Endothelial cell of umbilical vein (primary cell): Measurements from ENCODE around the gene ARPC5L. TPM values are rescaled to one million over a fixed set of nuclear protein-coding genes. Genes with fewer than 3 reads are reported as not detected.

Experiments used
- BruUV-seq: library from RNA; stranded (reverse); fragments of 400-500 nt; replicated peaks from 2 replicates; lab custom pipeline; 2021; lab: Mats Ljungman, UMichigan
- CTCF ChIA-PET: fragments of 300-600, 350-600 bp; sonication (Branson Sonifier 250); formaldehyde crosslinking; loops from one replicate; lab custom pipeline; 2021; ENCODE audit warnings: antibody characterized with exemption, inconsistent platforms; lab: Charles Lee
- POLR2A ChIA-PET: fragments of 300-600, 350-600 bp; sonication (Branson Sonifier 250); formaldehyde crosslinking; loops from one replicate; lab custom pipeline; 2021; ENCODE audit warnings: antibody characterized with exemption, inconsistent platforms; lab: Charles Lee
- DNase-seq: peaks from one replicate; pipeline ENCODE4 v3.0.0-alpha.2; 2011; ENCODE audit warnings: low read depth, low spot score
- FAIRE-seq: peaks from 2 replicates; lab custom pipeline; 2011; peaks lifted over from hg19 to GRCh38; lab: Jason Lieb, UNC
- H2AFZ ChIP-seq: 2 replicates; pipeline ENCODE4 v1.6.0; 2012; ENCODE audit warnings: low read depth, low read length, control low read depth, inconsistent platforms
- H3K27ac ChIP-seq: 2 replicates; pipeline ENCODE4 v1.5.1; 2011; ENCODE audit warnings: low read depth, mild to moderate bottlenecking, control low read depth, low read length, moderate library complexity; ENCODE audit not compliant: insufficient read depth
- H3K27me3 ChIP-seq, 2 experiments: 2 replicates each; pipeline versions ENCODE4 v1.6.0 to v1.6.1; 2011; ENCODE audit warnings: low read length in 2 of 2, mixed read lengths in 1 of 2; ENCODE audit not compliant: control insufficient read depth in 2 of 2, insufficient read depth in 2 of 2
- H3K36me3 ChIP-seq, 2 experiments: 2 replicates in 1 of 2; 3 replicates in 1 of 2; pipeline ENCODE4 v1.5.1; 2011; ENCODE audit warnings: low read length in 2 of 2, mild to moderate bottlenecking in 1 of 2, moderate library complexity in 1 of 2; ENCODE audit not compliant: control insufficient read depth in 2 of 2, insufficient read depth in 2 of 2; ENCODE audit errors: extremely low read depth in 1 of 2
- H3K4me1 ChIP-seq: 3 replicates; pipeline ENCODE4 v1.5.1; 2011; ENCODE audit warnings: mild to moderate bottlenecking, low read length; ENCODE audit not compliant: control insufficient read depth, insufficient read depth; ENCODE audit errors: extremely low read depth
- H3K4me2 ChIP-seq: 2 replicates; pipeline ENCODE4 v1.6.1; 2011; ENCODE audit warnings: low read length, control low read depth, mixed read lengths; ENCODE audit not compliant: insufficient read depth
- H3K4me3 ChIP-seq, 3 experiments: fragments of 200-600 bp in 1 of 3; sonication (generic), shearing (Covaris generic) in 1 of 3; replicated peaks in 1 of 3; 2 replicates each; pipeline ENCODE4 v1.5.1; 2011 to 2016; ENCODE audit warnings: control low read depth in 3 of 3, low read length in 3 of 3, mild to moderate bottlenecking in 2 of 3, inconsistent platforms in 1 of 3, low read depth in 1 of 3, moderate library complexity in 1 of 3; ENCODE audit not compliant: insufficient read depth in 1 of 3
- H3K79me2 ChIP-seq: 2 replicates; pipeline ENCODE4 v1.6.0; 2012; ENCODE audit warnings: low read length, inconsistent platforms; ENCODE audit not compliant: control insufficient read depth, insufficient read depth
- H3K9ac ChIP-seq: replicated peaks from 2 replicates; pipeline ENCODE3; 2011; ENCODE audit warnings: low read length, control low read depth; ENCODE audit not compliant: insufficient read depth; ENCODE audit errors: extremely low read depth
- H3K9me1 ChIP-seq: replicated peaks from 3 replicates; pipeline ENCODE4 v1.6.0; 2011; ENCODE audit warnings: mild to moderate bottlenecking, low read length; ENCODE audit not compliant: control insufficient read depth, insufficient read depth; ENCODE audit errors: extremely low read depth
- H3K9me3 ChIP-seq: replicated peaks from 2 replicates; pipeline ENCODE4 v1.5.1; 2012; ENCODE audit warnings: low read length, inconsistent platforms; ENCODE audit not compliant: control insufficient read depth, insufficient read depth
- H4K20me1 ChIP-seq: replicated peaks from 2 replicates; pipeline ENCODE3; 2011; ENCODE audit warnings: mild to moderate bottlenecking, low read length; ENCODE audit not compliant: control insufficient read depth, insufficient read depth; ENCODE audit errors: extremely low read depth
- FOS ChIP-seq: IDR thresholded peaks from 2 replicates; pipeline ENCODE4 v1.6.1; 2011; ENCODE audit warnings: mild to moderate bottlenecking, low read length, moderate library complexity, borderline replicate concordance; ENCODE audit not compliant: insufficient read depth
- POLR2A ChIP-seq: IDR thresholded peaks from 2 replicates; pipeline ENCODE4 v1.6.1; 2012; ENCODE audit warnings: low read depth, mild to moderate bottlenecking, control low read depth, low read length
- POLR2AphosphoS5 ChIP-seq: IDR thresholded peaks from 2 replicates; pipeline ENCODE4 v1.6.1; 2012; ENCODE audit warnings: low read depth, mild to moderate bottlenecking, control low read depth, low read length, moderate library complexity; ENCODE audit not compliant: insufficient read depth
- dilution Hi-C: fragments of 300-500 bp; cut with MboI; formaldehyde crosslinking; loops from one replicate; pipeline ENCODE4 v1.15.0; 2019; ENCODE audit warnings: low sequenced_read_pairs; ENCODE audit not compliant: extremely low pct_ligation_motif_present
- intact Hi-C: fragments of 100-400 bp; cut with micrococcal nuclease; formaldehyde crosslinking; loops from one replicate; pipeline ENCODE4 v1.10.0; 2022
- polyA plus RNA-seq, 4 experiments: library from polyadenylated mRNA; depleted of rRNA in 3 of 4; stranded (reverse) in 3 of 4; unstranded in 1 of 4; fragments of >200 nt; gene quantifications; 2 replicates each; pipeline versions ENCODE4 v1.2.1 to v1.2.3, GENCODE V29; 2011 to 2012; ENCODE audit warnings: missing spikeins in 1 of 4
- total RNA-seq: library from RNA; stranded (reverse); gene quantifications from 2 replicates; pipeline ENCODE4 v1.2.3, GENCODE V29; 2021
- TF ChIP-seq, protein P1 (sequence below): IDR thresholded peaks from 2 replicates; pipeline ENCODE4 v1.6.1; 2011; ENCODE audit not compliant: insufficient read depth, insufficient read length
- TF ChIP-seq, protein P2 (sequence below), 2 donors: IDR thresholded peaks; 1 replicate in 1 of 2; 2 replicates in 1 of 2; pipeline ENCODE4 v1.5.1; 2011; ENCODE audit warnings: low read length in 2 of 2, mild to moderate bottlenecking in 2 of 2, moderate library complexity in 2 of 2, control low read depth in 1 of 2, inconsistent platforms in 1 of 2, low read depth in 1 of 2; ENCODE audit not compliant: insufficient read depth in 1 of 2; ENCODE audit errors: extremely low read depth in 1 of 2

ARPC5L gene
- total and polyA plus RNA-seq, 2 donors (not counting 3 experiments of a cell fraction or from before 2014, with no cell fraction given): 60.7 to 68.1 TPM

DNA sequence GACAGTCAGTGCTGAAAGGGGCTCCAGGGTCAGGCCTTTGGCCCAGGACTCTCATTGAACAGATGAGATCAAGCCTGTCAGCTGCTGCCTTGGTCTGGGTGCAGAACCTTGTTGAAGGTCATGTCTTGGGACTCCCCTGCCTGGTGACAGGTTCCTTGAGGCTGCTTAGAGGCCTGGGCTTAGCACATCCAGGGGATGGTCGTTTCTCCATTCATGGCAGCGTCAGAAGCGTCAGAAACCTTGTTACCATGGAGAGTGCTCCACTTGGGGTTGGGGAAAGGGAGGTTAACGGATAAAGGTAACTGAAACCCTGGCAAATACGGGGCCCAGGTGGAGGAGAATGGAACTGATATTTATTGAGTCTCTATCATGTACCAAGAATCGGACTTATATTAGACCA lies 8.8 kb downstream of the ARPC5L start:
- H3K27me3 ChIP-seq: no peaks in the 10 kb centered on the region
- peak overlapping the region; percentile 31 to 97 (median 79) for H3K4me3 ChIP-seq
- H3K9me1 ChIP-seq: no peaks in the 10 kb centered on the region
- H3K9ac ChIP-seq: peak overlapping the region; percentile 91
- H3K27ac ChIP-seq: peak overlapping the region; percentile 75
- no peak overlapping the region for H2AFZ ChIP-seq
- BruUV-seq: no TSS peak
- H3K79me2 ChIP-seq: peaks cover 77% of the 10 kb centered on the region
- dilution Hi-C loops: no loop called here
- H3K9me3 ChIP-seq: no peaks in the 10 kb centered on the region
- ChIA-PET POLR2A (interaction anchor here (0.7 to 1.2 kb wide), 2 partner anchors 8 to 211 kb away, joined by 3 read pairs; no protein-coding TSS in a partner anchor), CTCF (interaction anchor here (1.0 to 4.1 kb wide), 3 partner anchors 10 to 99 kb away, joined by 4 to 15 read pairs (median 7); partner anchors contain the start of genes NR6A1 and WDR38)
- FAIRE-seq (no peak), DNase-seq (no peak)
- intact Hi-C loops: loop anchor here (1.0 kb wide), 2 partner anchors 9 to 273 kb away; partner anchors contain the start of genes RPL35 and SCAI
- H3K4me1 ChIP-seq: peaks cover 34% of the 10 kb centered on the region
- H3K4me2 ChIP-seq: peak overlapping the region; percentile 96
- peaks cover 7% of the 10 kb centered on the region for H4K20me1 ChIP-seq
- H3K36me3 ChIP-seq: peaks cover 15 to 20% of the 10 kb centered on the region in 2 experiments
- TF ChIP-seq POLR2AphosphoS5 (no peak), POLR2A (no peak), FOS (no peak)
- TF ChIP-seq, protein P1, sequence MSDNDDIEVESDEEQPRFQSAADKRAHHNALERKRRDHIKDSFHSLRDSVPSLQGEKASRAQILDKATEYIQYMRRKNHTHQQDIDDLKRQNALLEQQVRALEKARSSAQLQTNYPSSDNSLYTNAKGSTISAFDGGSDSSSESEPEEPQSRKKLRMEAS: no peak
- TF ChIP-seq, protein P2, sequence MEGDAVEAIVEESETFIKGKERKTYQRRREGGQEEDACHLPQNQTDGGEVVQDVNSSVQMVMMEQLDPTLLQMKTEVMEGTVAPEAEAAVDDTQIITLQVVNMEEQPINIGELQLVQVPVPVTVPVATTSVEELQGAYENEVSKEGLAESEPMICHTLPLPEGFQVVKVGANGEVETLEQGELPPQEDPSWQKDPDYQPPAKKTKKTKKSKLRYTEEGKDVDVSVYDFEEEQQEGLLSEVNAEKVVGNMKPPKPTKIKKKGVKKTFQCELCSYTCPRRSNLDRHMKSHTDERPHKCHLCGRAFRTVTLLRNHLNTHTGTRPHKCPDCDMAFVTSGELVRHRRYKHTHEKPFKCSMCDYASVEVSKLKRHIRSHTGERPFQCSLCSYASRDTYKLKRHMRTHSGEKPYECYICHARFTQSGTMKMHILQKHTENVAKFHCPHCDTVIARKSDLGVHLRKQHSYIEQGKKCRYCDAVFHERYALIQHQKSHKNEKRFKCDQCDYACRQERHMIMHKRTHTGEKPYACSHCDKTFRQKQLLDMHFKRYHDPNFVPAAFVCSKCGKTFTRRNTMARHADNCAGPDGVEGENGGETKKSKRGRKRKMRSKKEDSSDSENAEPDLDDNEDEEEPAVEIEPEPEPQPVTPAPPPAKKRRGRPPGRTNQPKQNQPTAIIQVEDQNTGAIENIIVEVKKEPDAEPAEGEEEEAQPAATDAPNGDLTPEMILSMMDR (IDR thresholded peaks at IDR 0.05; ENCODE audit: extremely low read depth in 1 of 2, insufficient read depth in 1 of 2, low read depth in 1 of 2, low read length in 2 of 2): no peak
